Suppressor macrophage (primary cell): ENCODE data around the gene NPIPB2.
"Not testable (repeated sequence)": the region's sequence is repeated elsewhere in the genome, so short reads cannot be mapped to it uniquely, and the experiment has no call there.

ENCODE experiments used
- DNase-seq, 4 experiments: peaks; one replicate each; pipeline ENCODE4 v3.0.0-alpha.2; 2020 to 2022
- total RNA-seq, 17 experiments: gene quantifications; one replicate each; lab custom pipeline; 2026; ENCODE audit warnings: mixed read lengths in 6 of 17, inconsistent platforms in 3 of 17; lab: John Stamatoyannopoulos, UW

The NPIPB2 gene
- total RNA-seq, result 0 to 2.3 (median 0.35) reads per million in 17 experiments

DNA sequence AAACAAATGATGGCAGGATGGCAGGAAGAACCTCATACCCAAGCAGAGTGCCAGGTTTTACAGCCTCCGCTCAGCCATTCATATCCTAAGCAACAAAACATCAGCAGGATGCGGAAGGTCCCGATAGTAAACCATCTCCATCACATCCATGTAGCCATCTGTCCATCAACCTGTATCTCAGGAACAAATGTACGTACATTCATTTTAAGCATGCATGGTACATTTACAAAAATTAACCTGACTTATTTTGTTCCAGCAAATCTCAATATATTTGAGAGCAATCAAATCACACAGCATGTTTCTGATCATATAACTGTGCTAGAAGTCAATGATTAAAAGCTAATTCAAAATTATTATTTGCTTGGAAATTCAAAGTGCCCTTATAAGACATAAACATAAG, at the start of gene NPIPB2:
Gene NPIPB2, minus strand, starts transcription at position 101 of the 400 bp plus-strand sequence. Its CDS starts 0 bp downstream, at position 101.
- not testable (repeated sequence) for DNase-seq

DNA sequence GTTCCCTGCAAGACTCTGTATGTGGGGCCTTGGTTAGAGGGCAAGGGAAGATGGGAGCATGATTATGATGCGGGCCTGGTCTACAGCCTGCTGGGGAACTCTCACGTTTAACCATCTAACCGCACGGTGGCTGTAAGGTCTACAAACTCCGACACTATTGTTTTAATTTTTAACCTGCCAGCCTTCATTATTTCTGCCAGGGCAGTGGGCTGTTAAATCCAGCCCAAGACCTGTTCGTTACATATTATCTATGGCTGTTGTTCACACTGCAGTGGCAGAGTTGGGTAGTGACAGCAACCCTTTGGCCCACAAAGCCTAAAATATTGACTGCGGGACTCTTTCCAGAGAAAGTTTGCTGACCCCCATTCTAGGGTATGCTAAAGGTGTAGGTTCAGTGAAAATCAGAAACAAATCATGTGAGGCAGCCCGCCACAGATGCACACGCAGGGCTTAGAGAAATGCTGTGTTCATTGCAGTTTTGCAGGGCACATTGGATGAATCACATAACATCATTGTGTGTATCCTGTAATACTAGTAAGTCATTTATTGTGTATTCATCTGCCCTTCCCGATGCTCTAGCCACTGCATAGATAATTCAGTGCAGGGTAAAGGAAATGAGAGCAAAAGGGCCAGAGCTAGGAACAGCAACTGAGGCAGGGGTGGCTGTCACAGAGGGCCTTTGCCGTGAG, 49.0 kb upstream of the NPIPB2 start:
- DNase-seq, result no peak

DNA sequence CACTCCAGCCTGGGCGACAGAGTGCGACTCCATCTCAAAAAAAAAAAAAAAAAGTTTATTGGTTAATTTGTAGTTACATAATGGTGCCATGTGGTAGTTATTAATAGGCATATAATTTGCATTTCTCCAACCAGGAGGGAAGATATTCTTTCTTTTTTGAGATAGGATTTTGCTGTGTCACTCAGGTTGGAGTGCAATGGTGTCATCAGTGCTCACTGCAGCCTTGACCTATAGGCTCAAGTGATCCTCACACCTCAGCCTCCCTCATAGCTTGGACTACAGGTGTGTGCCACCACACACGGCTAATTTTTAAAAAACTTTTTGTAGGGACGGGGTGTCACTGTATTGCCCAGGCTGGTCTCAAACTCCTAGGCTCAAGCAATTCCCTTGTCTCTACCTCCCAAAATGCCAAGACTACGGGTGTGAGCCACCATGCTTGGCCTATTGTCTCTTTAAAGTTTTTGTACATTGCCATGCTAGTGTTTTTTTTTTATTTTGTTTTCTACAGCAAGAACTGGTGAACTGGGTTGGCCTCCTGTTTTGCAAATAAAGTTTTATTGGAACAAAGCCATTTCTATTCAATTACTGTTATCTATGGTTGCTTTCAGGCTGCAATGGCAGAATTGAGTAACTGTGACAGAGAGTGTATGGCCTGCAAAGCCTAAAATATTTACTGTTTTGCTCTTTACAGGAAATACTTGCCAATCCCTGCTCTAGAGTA, 46.6 kb upstream of the NPIPB2 start:
- peak in 1 of 4 experiments; percentile 7 for DNase-seq

GRCh38 chr16:11986521-11987057, 44.7 kb upstream of the NPIPB2 start:
- no peak for DNase-seq

- DNase-seq, result no peak
Measured at GRCh38 chr16:11985250-11985649, 43.4 kb upstream of the NPIPB2 start.

- no peak for DNase-seq
Measured at GRCh38 chr16:11980136-11980844, 38.4 kb upstream of the NPIPB2 start.

DNA sequence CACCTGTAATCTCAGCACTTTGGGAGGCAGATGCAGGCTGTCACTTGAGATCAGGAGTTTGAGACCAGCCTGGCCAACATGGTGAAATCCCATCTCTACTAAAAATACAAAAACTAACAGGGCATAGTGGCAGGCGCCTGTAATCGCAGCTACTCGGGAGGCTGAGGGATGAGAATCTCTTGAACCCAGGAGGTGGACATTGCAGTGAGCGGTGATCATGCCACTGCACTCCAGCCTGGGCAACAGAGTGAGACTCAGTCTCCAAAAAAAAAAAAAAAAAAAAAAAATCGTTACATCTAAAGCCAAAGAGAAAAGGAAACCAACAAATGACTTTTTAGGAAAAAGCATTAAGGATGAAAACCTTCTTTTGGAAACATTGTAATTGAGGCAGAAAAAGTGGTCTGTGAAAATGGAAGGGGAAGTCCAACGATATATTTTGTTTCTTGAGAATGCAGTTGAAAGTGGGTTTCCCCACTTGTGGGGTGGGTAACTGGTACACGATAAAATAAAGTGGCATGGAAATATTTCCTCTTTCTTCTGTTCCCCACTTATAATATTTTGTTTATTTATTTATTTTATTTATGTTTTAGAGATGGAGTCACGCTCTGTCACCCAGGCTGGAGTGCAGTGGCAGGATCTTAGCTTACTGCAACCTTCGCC, 37.3 kb upstream of the NPIPB2 start:
- DNase-seq, result no peak

- DNase-seq, result no peak
Measured at GRCh38 chr16:11978080-11978479, 36.2 kb upstream of the NPIPB2 start.

GRCh38 chr16:11977376-11978041, 35.7 kb upstream of the NPIPB2 start:
- peak in 3 of 4 experiments; percentile 23 to 46 (median 41) for DNase-seq

DNA sequence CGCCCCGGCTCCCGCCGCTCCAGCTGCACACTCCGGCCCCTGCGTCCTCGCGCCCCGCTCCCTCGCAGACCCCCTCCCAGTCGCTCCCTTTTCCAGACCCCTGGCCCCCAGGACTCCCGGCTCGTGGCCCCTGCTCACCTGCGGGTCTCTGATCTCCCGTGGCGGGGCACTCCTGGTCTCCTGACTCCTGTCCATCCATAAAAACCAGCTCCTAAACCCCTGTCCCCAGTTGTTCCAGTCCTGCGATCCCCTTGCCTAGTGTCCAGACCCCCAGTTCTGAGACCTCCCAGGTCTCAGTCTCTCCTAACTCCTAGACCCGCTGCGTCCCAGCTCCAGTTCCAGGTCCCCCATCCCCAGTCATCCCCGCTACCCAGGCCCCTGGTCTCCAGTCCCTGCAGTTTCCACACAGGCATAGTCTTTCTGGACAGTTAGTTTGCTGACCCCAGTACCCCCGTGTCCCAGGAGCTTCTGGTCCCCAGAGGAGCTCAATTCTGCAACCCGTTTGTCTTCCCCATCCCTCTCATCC, 35.1 kb upstream of the NPIPB2 start:
- peak in 1 of 4 experiments; percentile 13 for DNase-seq

DNA sequence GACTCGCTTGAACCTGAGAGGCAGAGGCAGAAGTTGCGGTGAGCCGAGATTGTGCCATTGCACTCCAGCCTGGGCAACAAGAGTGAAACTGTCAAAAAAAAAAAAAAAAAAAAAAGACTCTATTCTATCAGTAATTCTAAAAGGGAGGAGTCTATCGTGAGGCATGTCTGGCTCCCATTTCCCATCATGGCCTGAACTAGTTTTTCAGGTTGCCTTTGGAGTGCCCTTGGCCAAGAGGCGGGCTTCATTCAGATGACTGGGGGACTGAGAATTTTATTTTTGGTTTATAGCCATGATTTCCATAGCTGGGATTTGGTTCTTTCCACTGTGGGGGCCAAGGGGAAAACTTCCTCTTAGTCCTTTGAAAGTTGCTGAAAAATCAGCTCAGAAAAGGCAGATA, 31.2 kb upstream of the NPIPB2 start:
- DNase-seq, result no peak

DNA sequence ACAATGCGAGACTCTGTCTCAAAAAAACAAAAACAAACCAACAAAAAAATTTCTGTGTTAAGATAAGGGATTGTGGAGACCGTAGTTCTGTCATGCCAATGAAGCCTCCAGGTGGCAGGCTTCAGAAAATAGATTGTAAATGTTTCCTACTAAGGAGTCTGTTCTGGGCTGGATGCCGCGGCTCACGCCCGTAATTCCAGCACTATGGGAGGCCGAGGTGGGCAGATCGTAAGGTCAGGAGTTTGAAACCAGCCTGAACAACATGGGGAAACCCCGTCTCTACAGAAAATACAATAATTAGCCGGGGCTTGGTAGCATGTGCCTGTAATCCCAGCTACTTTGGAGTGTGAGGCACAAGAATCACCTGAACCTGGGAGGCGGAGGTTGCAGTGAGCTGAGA, 30.3 kb upstream of the NPIPB2 start:
- peak in 2 of 4 experiments; percentile 33 to 36 for DNase-seq

GRCh38 chr16:11970292-11970691, 28.4 kb upstream of the NPIPB2 start:
- not testable (repeated sequence) for DNase-seq

DNA sequence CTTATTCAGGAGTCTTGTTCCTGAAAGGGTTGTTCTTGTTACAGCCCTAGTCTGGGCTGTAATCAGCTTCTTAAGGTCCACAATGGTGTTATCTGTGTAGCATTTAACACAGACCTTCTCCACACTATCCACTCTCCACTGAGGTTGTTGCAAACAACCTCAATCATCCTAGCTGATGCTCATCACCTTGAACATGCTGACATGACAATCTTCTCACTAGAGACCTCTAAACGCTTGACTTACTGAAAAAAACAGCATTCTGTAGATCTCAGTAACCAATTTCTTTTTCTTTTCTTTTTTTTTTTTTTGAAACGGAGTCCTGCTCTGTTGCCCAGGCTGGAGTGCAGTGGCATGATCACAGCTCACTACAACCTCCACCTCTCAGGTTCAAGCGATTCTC, 26.7 kb upstream of the NPIPB2 start:
- no peak for DNase-seq

DNA sequence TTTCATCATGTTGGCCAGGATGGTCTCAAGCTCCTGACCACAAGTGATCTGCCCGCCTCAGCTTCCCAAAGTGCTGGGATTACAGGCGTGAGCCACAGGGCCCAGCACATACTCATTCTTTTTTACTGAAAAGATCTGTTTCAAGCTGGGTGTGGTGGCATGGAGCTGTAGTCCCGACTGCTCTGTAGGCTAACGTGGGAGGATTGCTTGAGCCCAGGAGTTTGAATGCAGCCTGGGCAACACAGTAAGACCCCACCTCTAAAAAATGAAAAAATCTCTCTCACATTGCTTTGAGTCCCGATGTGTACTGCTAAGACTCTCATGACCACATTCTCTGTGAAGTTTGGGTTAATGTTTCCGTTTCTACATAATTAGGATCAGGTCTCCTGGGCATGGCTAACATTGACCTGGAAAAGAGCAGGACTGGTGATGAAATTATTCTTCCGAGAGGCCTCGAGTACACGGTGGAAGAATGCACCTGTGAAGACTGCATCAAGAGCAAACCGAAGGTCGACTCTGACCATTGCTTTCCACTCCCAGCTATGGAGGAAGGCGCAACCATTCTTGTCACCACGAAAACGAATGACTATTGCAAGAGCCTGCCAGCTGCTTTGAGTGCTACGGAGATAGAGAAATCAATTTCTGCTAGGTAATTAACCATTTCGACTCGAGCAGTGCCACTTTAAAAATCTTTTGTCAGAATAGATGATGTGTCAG, 25.5 kb upstream of the NPIPB2 start:
- DNase-seq, result no peak

DNA sequence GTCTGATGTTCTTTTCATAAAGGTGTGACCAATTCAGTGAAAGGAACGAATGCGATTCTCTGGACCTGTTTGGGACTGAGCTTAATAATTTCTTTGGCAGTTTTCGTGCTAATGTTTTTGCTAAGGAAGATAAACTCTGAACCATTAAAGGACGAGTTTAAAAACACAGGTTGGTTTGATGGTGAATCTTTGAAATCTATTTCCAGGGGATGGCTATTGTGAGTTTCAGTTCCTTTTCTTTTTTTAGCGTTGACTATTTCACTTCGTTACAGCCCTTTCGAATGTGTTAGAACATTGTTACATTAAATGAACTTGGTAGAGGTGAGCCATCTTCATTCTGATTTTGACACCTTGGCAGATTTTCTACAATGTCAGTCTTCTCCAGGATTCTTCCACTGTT, 24.3 kb upstream of the NPIPB2 start:
- DNase-seq, result peak in 1 of 4 experiments; percentile 25

GRCh38 chr16:11964761-11965551, 23.1 kb upstream of the NPIPB2 start, which contains the start of gene TNFRSF17:
TSS of gene TNFRSF17 (plus strand) at chr16:11965210. CDS start at chr16:11965325, 115 bp downstream.
- no peak for DNase-seq

- no peak for DNase-seq
Measured at GRCh38 chr16:11963706-11964105, 21.9 kb upstream of the NPIPB2 start.

GRCh38 chr16:11962978-11963377, 21.1 kb upstream of the NPIPB2 start:
- DNase-seq, result not testable (repeated sequence)

- peak in 1 of 4 experiments; percentile 46 for DNase-seq
Measured at GRCh38 chr16:11962457-11962856, 20.6 kb upstream of the NPIPB2 start.
